Panc1 (cell line): Measurements from ENCODE around the gene LETM1. TPM values are rescaled to one million over a fixed set of nuclear protein-coding genes. Genes with fewer than 3 reads are reported as not detected.

Experiments used
- ATAC-seq: fragments of 200-7000 bp; cut with Tn5 transposase; 2 replicates; pipeline ENCODE4 v1.9.1; 2020; ENCODE audit warnings: mild to moderate bottlenecking, moderate library complexity
- BruUV-seq: library from RNA; stranded (reverse); fragments of 400-500 nt; replicated peaks from 2 replicates; lab custom pipeline; 2021; lab: Mats Ljungman, UMichigan
- CTCF ChIA-PET: fragments of 300-600 bp; sonication (Branson Sonifier 250); formaldehyde crosslinking; loops from one replicate; lab custom pipeline; 2022; ENCODE audit warnings: antibody characterized with exemption; lab: Charles Lee
- POLR2A ChIA-PET: fragments of 300-600 bp; sonication (Branson Sonifier 250); formaldehyde crosslinking; loops from one replicate; lab custom pipeline; 2022; ENCODE audit warnings: antibody characterized with exemption; lab: Charles Lee
- DNase-seq: peaks from one replicate; pipeline ENCODE4 v3.0.0-alpha.2; 2010; ENCODE audit warnings: low read depth, low spot score
- H3K27ac ChIP-seq: 2 replicates; pipeline ENCODE4 v1.5.1; 2011; ENCODE audit warnings: mild to moderate bottlenecking, low read length, inconsistent platforms
- H3K27me3 ChIP-seq: fragments of 200-500 bp; sonication (Bioruptor generic); 2 replicates; pipeline ENCODE4 v1.6.0; 2014; ENCODE audit warnings: low read length, inconsistent platforms; ENCODE audit not compliant: control insufficient read depth, insufficient read depth
- H3K36me3 ChIP-seq: fragments of 200-500 bp; sonication (Bioruptor generic); 2 replicates; pipeline ENCODE4 v1.5.1; 2014; ENCODE audit warnings: inconsistent platforms, mild to moderate bottlenecking, low read length, moderate library complexity; ENCODE audit not compliant: control insufficient read depth, insufficient read depth
- H3K4me1 ChIP-seq: 2 replicates; pipeline ENCODE4 v1.5.1; 2011; ENCODE audit warnings: inconsistent platforms, mild to moderate bottlenecking, low read length, moderate library complexity; ENCODE audit not compliant: control insufficient read depth, insufficient read depth
- H3K4me3 ChIP-seq, 2 experiments: 2 replicates each; pipeline ENCODE4 v1.5.1; 2011 to 2012; ENCODE audit warnings: low read depth in 2 of 2, low read length in 2 of 2, mild to moderate bottlenecking in 2 of 2, inconsistent platforms in 1 of 2, moderate library complexity in 1 of 2
- H3K9me3 ChIP-seq: fragments of 200-500 bp; sonication (Bioruptor generic); 2 replicates; pipeline ENCODE4 v1.5.1; 2014; ENCODE audit warnings: low read depth, mild to moderate bottlenecking, inconsistent platforms, low read length, moderate library complexity; ENCODE audit not compliant: control insufficient read depth, insufficient read depth
- POLR2AphosphoS5 ChIP-seq: IDR thresholded peaks from 2 replicates; pipeline ENCODE4 v1.6.1; 2012; ENCODE audit warnings: mild to moderate bottlenecking, low read depth, low read length, moderate library complexity
- SIN3A ChIP-seq: IDR thresholded peaks from 2 replicates; pipeline ENCODE4 v1.6.1; 2012; ENCODE audit warnings: low read depth, mild to moderate bottlenecking, low read length, moderate library complexity, borderline replicate concordance; ENCODE audit not compliant: insufficient read depth
- TCF7L2 ChIP-seq: IDR thresholded peaks from 2 replicates; pipeline ENCODE4 v1.6.1; 2011; ENCODE audit warnings: mild to moderate bottlenecking, low read depth, low read length, inconsistent platforms
- in situ Hi-C: cut with HindIII; loops from 2 replicates; pipeline ENCODE4 v1.10.0; 2016; ENCODE audit warnings: low sequenced_read_pairs, low pct_unique_long_range_greater_than_20kb
- intact Hi-C: fragments of 100-400 bp; cut with micrococcal nuclease; formaldehyde crosslinking; loops from one replicate; pipeline ENCODE4 v1.10.0; 2022; ENCODE audit not compliant: unreplicated experiment
- total RNA-seq: library from RNA; stranded (reverse); gene quantifications from one replicate; pipeline ENCODE4 v1.2.1, GENCODE V29; 2021; ENCODE audit not compliant: unreplicated experiment
- TF ChIP-seq, protein P1 (sequence below), 2 experiments: IDR thresholded peaks; 2 replicates each; pipeline ENCODE4 v1.6.1; 2011 to 2012; ENCODE audit warnings: low read depth in 2 of 2, control low read depth in 1 of 2, low read length in 1 of 2, mild to moderate bottlenecking in 1 of 2, moderate library complexity in 1 of 2; ENCODE audit not compliant: insufficient read depth in 1 of 2
- TF ChIP-seq, protein P2 (sequence below): fragments of 450-650 bp; IDR thresholded peaks from 2 replicates; pipeline ENCODE4 v1.5.1; 2017; ENCODE audit warnings: mild to moderate bottlenecking

The LETM1 gene
- total RNA-seq, 1 experiment from 2014 or later, result 67.6 TPM

DNA sequence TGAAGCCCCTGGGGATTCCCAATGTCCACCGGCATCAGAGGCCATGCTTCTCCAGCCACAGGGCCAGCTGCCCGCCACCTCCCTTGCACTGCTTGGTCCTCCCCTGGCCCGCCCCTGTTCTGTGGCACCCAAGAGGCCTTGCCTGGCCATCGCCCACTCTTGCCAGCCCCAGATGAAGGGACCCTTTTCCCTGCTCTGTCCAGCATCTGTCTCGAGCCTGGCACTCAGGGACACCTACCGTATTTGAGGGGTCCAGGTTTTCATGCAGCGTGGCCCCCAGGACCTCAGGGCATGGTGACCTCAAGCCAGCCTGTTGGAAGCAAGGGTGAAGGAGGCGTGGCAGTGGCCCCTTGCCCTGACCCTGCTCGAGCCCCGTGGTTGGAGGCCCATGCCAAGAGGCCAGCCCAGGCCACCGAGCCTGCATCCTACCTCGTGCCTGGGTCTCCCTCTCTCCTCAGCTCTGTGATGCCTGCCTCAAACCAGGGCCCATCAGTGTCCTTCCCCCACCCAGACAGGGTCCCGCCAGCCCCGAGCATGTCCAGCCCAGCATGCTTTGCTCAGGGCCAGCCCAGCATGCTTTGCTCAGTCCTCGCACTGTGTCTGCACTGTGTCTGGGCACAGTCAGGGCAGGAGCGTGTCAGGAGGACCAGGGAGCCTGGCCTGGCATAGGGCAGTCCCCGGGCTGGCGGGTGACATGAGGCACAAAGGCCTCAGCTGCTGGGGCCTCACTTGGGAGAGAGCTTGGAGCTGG lies 77.1 kb downstream of the LETM1 start:
- Histone ChIP-seq H3K36me3 (no peaks in the 10 kb centered on the region), H3K9me3 (no peaks in the 10 kb centered on the region), H3K4me3 (no peak overlapping the region), H3K27me3 (no peaks in the 10 kb centered on the region), H3K4me1 (peaks cover 3% of the 10 kb centered on the region), H3K27ac (no peak overlapping the region)
- BruUV-seq, result no TSS peak
- no peak for TF ChIP-seq TCF7L2
- TF ChIP-seq, protein P1, sequence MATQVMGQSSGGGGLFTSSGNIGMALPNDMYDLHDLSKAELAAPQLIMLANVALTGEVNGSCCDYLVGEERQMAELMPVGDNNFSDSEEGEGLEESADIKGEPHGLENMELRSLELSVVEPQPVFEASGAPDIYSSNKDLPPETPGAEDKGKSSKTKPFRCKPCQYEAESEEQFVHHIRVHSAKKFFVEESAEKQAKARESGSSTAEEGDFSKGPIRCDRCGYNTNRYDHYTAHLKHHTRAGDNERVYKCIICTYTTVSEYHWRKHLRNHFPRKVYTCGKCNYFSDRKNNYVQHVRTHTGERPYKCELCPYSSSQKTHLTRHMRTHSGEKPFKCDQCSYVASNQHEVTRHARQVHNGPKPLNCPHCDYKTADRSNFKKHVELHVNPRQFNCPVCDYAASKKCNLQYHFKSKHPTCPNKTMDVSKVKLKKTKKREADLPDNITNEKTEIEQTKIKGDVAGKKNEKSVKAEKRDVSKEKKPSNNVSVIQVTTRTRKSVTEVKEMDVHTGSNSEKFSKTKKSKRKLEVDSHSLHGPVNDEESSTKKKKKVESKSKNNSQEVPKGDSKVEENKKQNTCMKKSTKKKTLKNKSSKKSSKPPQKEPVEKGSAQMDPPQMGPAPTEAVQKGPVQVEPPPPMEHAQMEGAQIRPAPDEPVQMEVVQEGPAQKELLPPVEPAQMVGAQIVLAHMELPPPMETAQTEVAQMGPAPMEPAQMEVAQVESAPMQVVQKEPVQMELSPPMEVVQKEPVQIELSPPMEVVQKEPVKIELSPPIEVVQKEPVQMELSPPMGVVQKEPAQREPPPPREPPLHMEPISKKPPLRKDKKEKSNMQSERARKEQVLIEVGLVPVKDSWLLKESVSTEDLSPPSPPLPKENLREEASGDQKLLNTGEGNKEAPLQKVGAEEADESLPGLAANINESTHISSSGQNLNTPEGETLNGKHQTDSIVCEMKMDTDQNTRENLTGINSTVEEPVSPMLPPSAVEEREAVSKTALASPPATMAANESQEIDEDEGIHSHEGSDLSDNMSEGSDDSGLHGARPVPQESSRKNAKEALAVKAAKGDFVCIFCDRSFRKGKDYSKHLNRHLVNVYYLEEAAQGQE (IDR thresholded peaks at IDR 0.05; ENCODE audit: insufficient read depth in 1 of 2, low read depth in 2 of 2, low read length in 1 of 2), result no peak
- intact Hi-C loops (no loop called here), in situ Hi-C loops (no loop called here)
- DNase-seq (no peak), ATAC-seq (no peak)
- CTCF ChIA-PET, result no interaction called here
- POLR2A ChIA-PET, result no interaction called here

DNA sequence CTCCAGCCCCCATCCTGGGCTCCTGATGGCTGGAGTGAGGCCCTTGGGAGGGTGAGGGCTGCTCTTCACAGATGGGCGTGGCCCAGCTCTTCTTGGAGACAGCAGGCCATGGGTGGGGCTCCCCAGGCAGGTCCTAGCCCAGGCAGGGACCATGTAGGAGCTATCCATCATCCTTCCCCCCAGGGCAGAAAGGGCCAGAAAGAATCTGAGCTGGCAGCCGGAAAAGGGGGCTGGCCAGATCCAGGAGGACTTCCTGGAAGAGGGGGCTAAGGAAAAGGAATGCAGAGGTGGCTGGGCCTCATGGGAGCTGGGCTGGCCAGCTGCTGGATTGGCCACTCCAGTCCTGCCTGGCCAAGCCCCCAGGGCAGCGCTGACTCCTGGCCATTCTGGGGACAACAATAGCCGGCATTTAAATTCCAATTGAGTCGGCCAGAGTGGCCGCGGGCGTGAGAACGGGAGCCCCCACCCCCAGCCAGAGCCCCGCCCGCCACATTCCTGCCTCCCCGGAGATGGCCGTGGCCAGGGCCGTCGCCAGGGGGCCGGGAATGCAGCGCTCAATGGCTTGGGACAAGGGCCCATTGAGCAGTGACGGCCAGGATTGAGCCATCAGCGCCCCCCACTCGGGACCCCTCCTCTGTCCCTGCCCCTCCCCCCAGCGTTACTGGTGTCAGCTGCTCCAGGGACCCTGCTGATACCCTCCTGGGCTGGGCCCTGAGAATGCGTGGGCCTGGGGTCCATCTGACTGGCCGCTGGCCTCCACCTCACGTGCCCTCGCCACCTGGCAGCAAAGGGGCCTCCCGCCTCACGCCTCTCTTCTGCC lies 77.9 kb downstream of the LETM1 start:
- peaks cover 3% of the 10 kb centered on the region for H3K4me1 ChIP-seq
- intact Hi-C loops, result no loop called here
- in situ Hi-C loops, result no loop called here
- DNase-seq (no peak), ATAC-seq (no peak)
- H3K4me3 ChIP-seq, result no peak overlapping the region
- no TSS peak for BruUV-seq
- H3K27me3 ChIP-seq, result no peaks in the 10 kb centered on the region
- CTCF ChIA-PET, result interaction anchor here (0.6 kb wide), 1 partner anchor 10 kb away, joined by 6 read pairs; no protein-coding TSS in a partner anchor
- no peaks in the 10 kb centered on the region for H3K9me3 ChIP-seq
- POLR2A ChIA-PET, result interaction anchor here (0.8 kb wide), 1 partner anchor 10 kb away, joined by 4 read pairs; no protein-coding TSS in a partner anchor
- TF ChIP-seq TCF7L2 (no peak), SIN3A (no peak), POLR2AphosphoS5 (no peak)
- TF ChIP-seq, protein P1 (IDR thresholded peaks at IDR 0.05; ENCODE audit: insufficient read depth in 1 of 2, low read depth in 2 of 2, low read length in 1 of 2), result no peak
- TF ChIP-seq, protein P2, sequence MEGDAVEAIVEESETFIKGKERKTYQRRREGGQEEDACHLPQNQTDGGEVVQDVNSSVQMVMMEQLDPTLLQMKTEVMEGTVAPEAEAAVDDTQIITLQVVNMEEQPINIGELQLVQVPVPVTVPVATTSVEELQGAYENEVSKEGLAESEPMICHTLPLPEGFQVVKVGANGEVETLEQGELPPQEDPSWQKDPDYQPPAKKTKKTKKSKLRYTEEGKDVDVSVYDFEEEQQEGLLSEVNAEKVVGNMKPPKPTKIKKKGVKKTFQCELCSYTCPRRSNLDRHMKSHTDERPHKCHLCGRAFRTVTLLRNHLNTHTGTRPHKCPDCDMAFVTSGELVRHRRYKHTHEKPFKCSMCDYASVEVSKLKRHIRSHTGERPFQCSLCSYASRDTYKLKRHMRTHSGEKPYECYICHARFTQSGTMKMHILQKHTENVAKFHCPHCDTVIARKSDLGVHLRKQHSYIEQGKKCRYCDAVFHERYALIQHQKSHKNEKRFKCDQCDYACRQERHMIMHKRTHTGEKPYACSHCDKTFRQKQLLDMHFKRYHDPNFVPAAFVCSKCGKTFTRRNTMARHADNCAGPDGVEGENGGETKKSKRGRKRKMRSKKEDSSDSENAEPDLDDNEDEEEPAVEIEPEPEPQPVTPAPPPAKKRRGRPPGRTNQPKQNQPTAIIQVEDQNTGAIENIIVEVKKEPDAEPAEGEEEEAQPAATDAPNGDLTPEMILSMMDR, result no peak
- H3K27ac ChIP-seq, result no peak overlapping the region
- no peaks in the 10 kb centered on the region for H3K36me3 ChIP-seq
